Tibial artery (tissue), 4 donors: Measurements from ENCODE around the gene ARHGEF7.

Experiments
- DNase-seq, 2 donors: peaks; one replicate each; pipeline ENCODE4 v3.0.0-alpha.2; 2019
- H3K27ac ChIP-seq, 2 donors: fragments of 200-600 bp; sonication (generic) in 1 of 2; 1 replicate in 1 of 2; 2 replicates in 1 of 2; pipeline ENCODE4 v1.5.1; 2018 to 2019; ENCODE audit warnings: mild to moderate bottlenecking in 1 of 2
- H3K27me3 ChIP-seq, 2 donors: fragments of 200-600 bp; sonication (generic) in 1 of 2; one replicate each; pipeline versions ENCODE4 v1.5.1 to v1.6.0; 2016 to 2019
- H3K36me3 ChIP-seq, 3 donors: fragments of 200-600 bp; sonication (generic) in 2 of 3; one replicate each; pipeline ENCODE4 v1.5.1; 2016 to 2019; ENCODE audit warnings: mild to moderate bottlenecking in 2 of 3
- H3K4me1 ChIP-seq, 4 donors: fragments of 200-600 bp; sonication (generic) in 2 of 4; 1 replicate in 3 of 4; 2 replicates in 1 of 4; pipeline ENCODE4 v1.5.1; 2016 to 2019
- H3K4me3 ChIP-seq, 2 donors: fragments of 200-600 bp; sonication (generic) in 1 of 2; 1 replicate in 1 of 2; 2 replicates in 1 of 2; pipeline ENCODE4 v1.5.1; 2018 to 2019; ENCODE audit warnings: mild to moderate bottlenecking in 2 of 2
- H3K9me3 ChIP-seq, 3 donors: fragments of 200-600 bp; sonication (generic) in 1 of 3; one replicate each; pipeline ENCODE4 v1.5.1; 2016 to 2019
- intact Hi-C: fragments of 100-400 bp; cut with DNase I; formaldehyde crosslinking; loops from one replicate; pipeline ENCODE4 v1.15.0; 2023; ENCODE audit warnings: low total_unique reads
- TF ChIP-seq, protein P1 (sequence below), 2 experiments: fragments of 200-600 bp in 1 of 2; fragments of 450-650 bp in 1 of 2; IDR thresholded peaks; one replicate each; pipeline ENCODE4 v1.5.1; 2017 to 2019; ENCODE audit warnings: antibody characterized with exemption in 2 of 2, mild to moderate bottlenecking in 1 of 2, moderate library complexity in 1 of 2

ARHGEF7 gene

DNA sequence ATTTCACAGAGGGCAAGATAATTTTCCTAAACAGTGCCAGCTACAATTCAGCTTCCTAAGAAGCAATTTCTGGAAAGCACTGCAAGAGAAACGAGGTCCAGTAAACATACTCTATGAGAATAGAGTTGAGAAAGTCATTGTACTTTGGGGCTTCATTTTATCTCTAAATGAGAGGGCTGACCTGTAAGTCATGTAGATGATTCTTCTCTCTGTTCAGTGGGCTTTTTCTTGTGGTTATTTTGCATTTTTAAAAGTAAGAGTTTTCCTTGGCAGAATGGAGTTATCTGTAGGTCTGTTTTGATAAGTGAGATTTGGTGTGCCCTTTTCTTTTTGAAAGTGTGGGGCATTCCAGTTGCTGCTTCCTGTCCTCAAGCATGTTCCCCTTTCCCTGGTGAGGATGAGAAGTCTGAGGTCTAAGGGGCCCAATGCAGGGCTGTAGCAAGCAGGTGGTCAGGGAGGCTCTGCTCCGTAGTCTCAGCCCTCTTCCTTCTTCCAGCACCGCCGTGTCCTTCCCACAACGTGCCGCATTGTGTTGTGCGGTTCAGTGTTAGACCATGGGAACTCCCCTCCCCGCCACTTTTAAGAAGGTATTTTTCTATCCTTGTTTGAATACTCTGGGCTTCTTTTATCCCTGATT lies 86.3 kb downstream of the ARHGEF7 start:
- TF ChIP-seq, protein P1, sequence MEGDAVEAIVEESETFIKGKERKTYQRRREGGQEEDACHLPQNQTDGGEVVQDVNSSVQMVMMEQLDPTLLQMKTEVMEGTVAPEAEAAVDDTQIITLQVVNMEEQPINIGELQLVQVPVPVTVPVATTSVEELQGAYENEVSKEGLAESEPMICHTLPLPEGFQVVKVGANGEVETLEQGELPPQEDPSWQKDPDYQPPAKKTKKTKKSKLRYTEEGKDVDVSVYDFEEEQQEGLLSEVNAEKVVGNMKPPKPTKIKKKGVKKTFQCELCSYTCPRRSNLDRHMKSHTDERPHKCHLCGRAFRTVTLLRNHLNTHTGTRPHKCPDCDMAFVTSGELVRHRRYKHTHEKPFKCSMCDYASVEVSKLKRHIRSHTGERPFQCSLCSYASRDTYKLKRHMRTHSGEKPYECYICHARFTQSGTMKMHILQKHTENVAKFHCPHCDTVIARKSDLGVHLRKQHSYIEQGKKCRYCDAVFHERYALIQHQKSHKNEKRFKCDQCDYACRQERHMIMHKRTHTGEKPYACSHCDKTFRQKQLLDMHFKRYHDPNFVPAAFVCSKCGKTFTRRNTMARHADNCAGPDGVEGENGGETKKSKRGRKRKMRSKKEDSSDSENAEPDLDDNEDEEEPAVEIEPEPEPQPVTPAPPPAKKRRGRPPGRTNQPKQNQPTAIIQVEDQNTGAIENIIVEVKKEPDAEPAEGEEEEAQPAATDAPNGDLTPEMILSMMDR (IDR thresholded peaks at IDR 0.05), result no peak
- Histone ChIP-seq H3K36me3 (peaks cover 4 to 10% (median 6%) of the 10 kb centered on the region in 3 donors), H3K4me3 (no peak overlapping the region), H3K27ac (peak overlapping the region in 1 of 2 donors; percentile 76), H3K27me3 (no peaks in the 10 kb centered on the region), H3K4me1 (peaks cover 8 to 83% (median 54%) of the 10 kb centered on the region in 4 donors), H3K9me3 (no peaks in the 10 kb centered on the region)
- intact Hi-C loops, result no loop called here
- no peak for DNase-seq

DNA sequence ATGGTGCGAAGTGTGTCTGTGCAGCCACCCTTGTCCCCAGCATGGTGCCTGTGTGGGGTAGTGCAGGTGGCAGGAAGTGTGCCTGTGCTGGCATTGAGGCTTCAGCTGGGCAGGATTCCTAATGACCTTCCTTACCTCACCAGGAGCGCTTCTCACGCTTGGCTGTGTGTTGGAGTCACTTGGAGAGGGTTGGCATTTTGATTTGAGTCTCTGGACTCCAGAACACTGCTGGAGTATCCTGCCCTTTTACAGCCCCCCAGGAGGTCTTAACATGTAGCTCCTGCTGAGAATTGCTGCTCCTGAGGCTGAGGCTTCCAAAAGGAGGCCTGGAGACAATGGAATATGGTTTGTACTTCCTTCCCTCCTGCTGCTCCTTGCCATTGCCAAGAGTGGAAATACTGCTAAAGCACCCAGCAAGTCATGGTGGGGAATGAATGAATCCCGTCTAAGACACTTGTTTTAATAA lies 87.1 kb downstream of the ARHGEF7 start:
- H3K36me3 ChIP-seq, result peaks cover 4 to 10% (median 6%) of the 10 kb centered on the region in 3 donors
- no peaks in the 10 kb centered on the region for H3K27me3 ChIP-seq
- H3K27ac ChIP-seq, result peak overlapping the region; percentile 12 to 76
- no peak overlapping the region for H3K4me3 ChIP-seq
- peaks cover 8 to 82% (median 54%) of the 10 kb centered on the region in 4 donors for H3K4me1 ChIP-seq
- TF ChIP-seq, protein P1 (IDR thresholded peaks at IDR 0.05), result no peak
- no peaks in the 10 kb centered on the region for H3K9me3 ChIP-seq
- DNase-seq, result no peak
- intact Hi-C loops, result no loop called here

DNA sequence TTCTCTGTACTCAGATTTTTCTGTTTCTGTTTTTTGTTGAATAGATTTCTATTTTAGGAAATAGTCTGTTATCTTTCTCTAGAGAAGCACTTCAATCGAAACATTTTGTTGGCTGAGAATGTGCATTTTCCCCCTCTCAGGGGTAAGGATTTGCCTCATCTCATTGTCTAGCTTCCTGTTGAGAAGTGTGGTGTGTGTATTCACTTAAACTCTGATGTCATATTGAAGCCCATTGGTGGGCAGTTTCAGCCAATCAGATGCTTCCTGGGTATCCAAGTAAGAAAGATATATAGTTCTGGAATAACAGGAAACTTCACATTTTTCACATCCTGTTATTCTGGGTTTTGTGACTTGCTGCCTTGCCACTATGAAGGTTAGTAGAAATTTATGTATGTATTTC lies 87.6 kb downstream of the ARHGEF7 start:
- intact Hi-C loops, result no loop called here
- Histone ChIP-seq H3K27me3 (no peaks in the 10 kb centered on the region), H3K36me3 (peaks cover 4 to 10% (median 6%) of the 10 kb centered on the region in 3 donors), H3K4me1 (peaks cover 8 to 88% (median 54%) of the 10 kb centered on the region in 4 donors), H3K27ac (peak overlapping the region; percentile 12 to 76), H3K4me3 (peak overlapping the region; percentile 25 to 36), H3K9me3 (no peaks in the 10 kb centered on the region)
- no peak for DNase-seq
- TF ChIP-seq, protein P1 (IDR thresholded peaks at IDR 0.05), result no peak

DNA sequence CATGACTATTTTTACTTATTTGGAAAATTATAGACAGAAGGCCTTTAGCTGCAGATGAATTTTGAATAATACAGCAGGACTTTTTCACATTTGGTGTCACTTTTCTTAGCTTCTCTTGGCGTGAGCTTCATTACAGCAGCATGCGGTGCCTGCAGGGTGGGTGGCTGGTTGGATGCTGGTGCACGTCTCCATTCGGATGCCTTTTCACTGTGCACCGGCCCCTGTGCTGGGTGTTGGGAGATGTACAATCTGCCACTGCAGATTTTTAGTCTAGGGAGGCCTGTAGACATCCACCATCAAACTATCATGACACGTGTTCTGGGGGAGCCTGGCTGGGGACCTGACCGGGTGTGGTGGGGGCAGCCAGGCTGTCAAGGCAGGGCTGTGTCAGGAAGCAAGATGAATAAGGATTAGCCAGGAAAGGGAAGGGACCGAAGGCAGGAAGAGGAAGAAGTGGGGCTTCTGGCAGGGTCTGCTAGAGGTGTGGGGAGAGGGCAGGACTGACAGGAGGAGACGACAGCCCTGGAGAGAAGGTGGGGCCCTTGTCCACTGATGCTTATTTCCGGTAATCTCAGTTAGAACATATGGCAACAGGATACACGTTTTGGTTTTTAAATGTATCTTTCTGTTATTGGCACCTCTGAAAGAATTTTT lies 88.8 kb downstream of the ARHGEF7 start:
- Histone ChIP-seq H3K27me3 (no peaks in the 10 kb centered on the region), H3K4me3 (peak overlapping the region; percentile 25 to 36), H3K4me1 (peaks cover 8 to 95% (median 61%) of the 10 kb centered on the region in 4 donors), H3K27ac (peak overlapping the region; percentile 71 to 76), H3K36me3 (peaks cover 0 to 4% (median 0%) of the 10 kb centered on the region in 3 donors), H3K9me3 (no peaks in the 10 kb centered on the region)
- TF ChIP-seq, protein P1 (IDR thresholded peaks at IDR 0.05), result no peak
- intact Hi-C loops, result no loop called here
- DNase-seq, result no peak

DNA sequence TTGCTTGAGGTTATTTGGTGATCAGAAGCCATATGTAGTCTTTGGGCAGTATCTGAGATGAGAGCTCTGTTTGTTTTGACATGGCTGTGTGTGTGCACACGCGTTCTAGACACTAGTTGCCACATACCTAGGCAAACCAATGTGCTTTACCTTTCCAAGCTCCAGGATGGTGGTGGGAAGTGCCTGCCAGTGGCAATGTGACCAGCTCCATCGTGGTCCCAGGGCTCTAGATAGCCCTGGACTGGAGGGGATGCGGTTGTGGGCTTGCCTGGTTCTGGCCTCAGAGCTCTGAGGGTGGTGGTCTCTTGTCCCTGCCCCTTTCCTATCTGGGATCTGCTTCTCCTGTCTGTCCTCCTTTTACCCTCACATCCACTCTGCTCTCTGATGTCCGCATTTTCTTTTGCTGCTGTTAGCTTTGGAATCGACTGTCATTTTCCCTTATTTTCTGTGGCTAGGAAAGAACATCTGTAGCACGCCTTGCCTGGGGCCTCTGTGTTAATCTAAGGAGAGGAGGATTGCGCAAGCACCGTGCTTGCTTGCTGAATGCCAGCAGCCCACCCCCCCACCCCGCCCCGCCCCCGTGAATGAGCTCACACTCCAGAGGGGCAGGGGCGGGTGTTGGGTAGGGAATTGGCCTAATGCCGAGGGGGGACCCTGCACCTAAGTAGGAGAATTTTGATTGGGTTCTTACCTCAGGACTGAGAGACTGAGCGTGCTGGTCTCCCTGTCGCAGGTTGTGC lies 89.5 kb downstream of the ARHGEF7 start:
- peak overlapping the region; percentile 25 to 36 for H3K4me3 ChIP-seq
- peaks cover 8 to 95% (median 61%) of the 10 kb centered on the region in 4 donors for H3K4me1 ChIP-seq
- H3K36me3 ChIP-seq, result peaks cover 0 to 4% (median 0%) of the 10 kb centered on the region in 3 donors
- intact Hi-C loops, result no loop called here
- TF ChIP-seq, protein P1 (IDR thresholded peaks at IDR 0.05), result no peak
- DNase-seq, result peak; percentile 75 to 85
- no peaks in the 10 kb centered on the region for H3K27me3 ChIP-seq
- peak overlapping the region; percentile 71 to 76 for H3K27ac ChIP-seq
- H3K9me3 ChIP-seq, result no peaks in the 10 kb centered on the region
